ENCODE data around the gene KRT27.
"Not testable (repeated sequence)": the region's sequence is repeated elsewhere in the genome, so short reads cannot be mapped to it uniquely, and the experiment has no call there.

Gene KRT27

GRCh38 chr17:40753804-40754203 is 28.5 kb downstream of the KRT27 start:
- DNase-seq: no peak

- no peak for DNase-seq
These were observed 31.3 kb downstream of the KRT27 start for GRCh38 chr17:40751065-40751464.

- no peak for DNase-seq
These were observed 32.0 kb downstream of the KRT27 start for GRCh38 chr17:40750391-40750790.

- DNase-seq: not testable (repeated sequence)
These were observed 33.7 kb downstream of the KRT27 start for GRCh38 chr17:40748666-40749065.

- DNase-seq: no peak
These were observed 43.8 kb downstream of the KRT27 start for GRCh38 chr17:40738553-40738952.

GRCh38 chr17:40735016-40735415 is 47.3 kb downstream of the KRT27 start:
- DNase-seq: no peak

GRCh38 chr17:40734018-40734417 is 48.3 kb downstream of the KRT27 start:
- DNase-seq: no peak

GRCh38 chr17:40730970-40731369 is 51.4 kb downstream of the KRT27 start:
- DNase-seq: no peak

GRCh38 chr17:40727447-40728231 is 54.7 kb downstream of the KRT27 start:
- no peak for DNase-seq

GRCh38 chr17:40726919-40727318 is 55.4 kb downstream of the KRT27 start:
- DNase-seq: no peak

Data from activated effector memory CD4-positive, alpha-beta T cell treated with anti-CD3 and anti-CD28 coated beads, Interleukin-2, amount 50 U/mL, for 16 hours (primary cell).